Measurements from ENCODE around the gene SLC7A7.
"Not testable (repeated sequence)": the region's sequence is repeated elsewhere in the genome, so short reads cannot be mapped to it uniquely, and the experiment has no call there.

Gene SLC7A7

GRCh38 chr14:22852940-22853767, 37.9 kb upstream of the SLC7A7 start:
- H3K4me3 ChIP-seq (ENCODE audit: low read depth, low read length), result peak overlapping the region; percentile 59
- DNase-seq (ENCODE audit: low read depth, low spot score), result no peak
- peak; percentile 93 for TF ChIP-seq CTCF (IDR thresholded peaks at IDR 0.05; ENCODE audit: insufficient read depth, low read length, missing control alignments)
- CTCF ChIA-PET, result interaction anchor here (0.7 to 10.9 kb wide), 46 partner anchors 11 to 467 kb away, joined by 3 to 272 read pairs (median 8); partner anchors contain the start of genes ABHD4, DAD1, LRP10 and MMP14
- POLR2A ChIA-PET, result interaction anchor here (0.6 to 7.3 kb wide), 6 partner anchors 16 to 296 kb away, joined by 3 to 158 read pairs (median 6); partner anchors contain the start of genes MMP14, MRPL52 and OXA1L

GRCh38 chr14:22852599-22852939, 37.3 kb upstream of the SLC7A7 start:
- DNase-seq (ENCODE audit: low read depth, low spot score), result no peak
- ChIA-PET POLR2A (interaction anchor here (0.6 to 7.3 kb wide), 6 partner anchors 15 to 296 kb away, joined by 3 to 158 read pairs (median 6); partner anchors contain the start of genes MMP14, MRPL52 and OXA1L), CTCF (interaction anchor here (0.6 to 10.9 kb wide), 44 partner anchors 12 to 464 kb away, joined by 3 to 272 read pairs (median 7); partner anchors contain the start of genes ABHD4, DAD1, LRP10 and MMP14)
- TF ChIP-seq CTCF (IDR thresholded peaks at IDR 0.05; ENCODE audit: insufficient read depth, low read length, missing control alignments), result no peak
- H3K4me3 ChIP-seq (ENCODE audit: low read depth, low read length), result no peak overlapping the region

GRCh38 chr14:22852178-22852577, 36.9 kb upstream of the SLC7A7 start:
- POLR2A ChIA-PET, result interaction anchor here (0.6 to 7.3 kb wide), 7 partner anchors 15 to 295 kb away, joined by 3 to 158 read pairs (median 5); partner anchors contain the start of genes MMP14, MRPL52 and OXA1L
- H3K4me3 ChIP-seq (ENCODE audit: low read depth, low read length); DNase-seq (ENCODE audit: low read depth, low spot score): not testable (repeated sequence)
- CTCF ChIA-PET, result interaction anchor here (0.6 to 10.9 kb wide), 37 partner anchors 12 to 462 kb away, joined by 3 to 272 read pairs (median 8); partner anchors contain the start of genes DAD1, LRP10, MMP14 and MRPL52

- TF ChIP-seq CTCF (IDR thresholded peaks at IDR 0.05; ENCODE audit: insufficient read depth, low read length, missing control alignments), result no peak
- CTCF ChIA-PET, result interaction anchor here (0.5 to 10.9 kb wide), 24 partner anchors 13 to 459 kb away, joined by 3 to 272 read pairs (median 26); partner anchors contain the start of genes AJUBA, DAD1, LRP10 and MMP14
- no peak overlapping the region; the same call in 1 of the 2 replicates for H3K4me3 ChIP-seq (ENCODE audit: low read depth, low read length)
- POLR2A ChIA-PET, result interaction anchor here (0.5 to 7.3 kb wide), 15 partner anchors 9 to 462 kb away, joined by 3 to 158 read pairs (median 3); partner anchors contain the start of genes LRP10, MMP14, MRPL52 and OXA1L
- no peak for DNase-seq (ENCODE audit: low read depth, low spot score)
Observed at GRCh38 chr14:22850944-22851764, 35.9 kb upstream of the SLC7A7 start.

- no peak overlapping the region for H3K4me3 ChIP-seq (ENCODE audit: low read depth, low read length)
- TF ChIP-seq CTCF (IDR thresholded peaks at IDR 0.05; ENCODE audit: insufficient read depth, low read length, missing control alignments), result no peak
- no peak for DNase-seq (ENCODE audit: low read depth, low spot score)
- POLR2A ChIA-PET, result interaction anchor here (0.6 to 7.3 kb wide), 5 partner anchors 12 to 297 kb away, joined by 3 to 158 read pairs (median 5); partner anchors contain the start of genes MMP14 and PRMT5
- CTCF ChIA-PET, result interaction anchor here (0.6 to 10.9 kb wide), 15 partner anchors 11 to 461 kb away, joined by 3 to 272 read pairs (median 4); partner anchors contain the start of genes LRP10, MMP14, MRPL52 and SLC7A7
Observed at GRCh38 chr14:22849212-22849819, 34.1 kb upstream of the SLC7A7 start.

Measured in AG04449 (cell line).